Pulmonary artery endothelial cell (primary cell): ENCODE measurements around the gene AMPD2. TPM values are rescaled to one million over a fixed set of nuclear protein-coding genes. Genes with fewer than 3 reads are reported as not detected.

Experiments
- DNase-seq: peaks from one replicate; pipeline ENCODE4 v3.0.0-alpha.2; 2011; ENCODE audit warnings: low read depth, low spot score
- total RNA-seq: library from RNA; depleted of rRNA; stranded (reverse); fragments of >200 nt; gene quantifications from 2 replicates; pipeline ENCODE4 v1.2.3, GENCODE V29; 2014

AMPD2 gene
- 47.8 and 49.5 TPM in 2 replicates for total RNA-seq

DNA sequence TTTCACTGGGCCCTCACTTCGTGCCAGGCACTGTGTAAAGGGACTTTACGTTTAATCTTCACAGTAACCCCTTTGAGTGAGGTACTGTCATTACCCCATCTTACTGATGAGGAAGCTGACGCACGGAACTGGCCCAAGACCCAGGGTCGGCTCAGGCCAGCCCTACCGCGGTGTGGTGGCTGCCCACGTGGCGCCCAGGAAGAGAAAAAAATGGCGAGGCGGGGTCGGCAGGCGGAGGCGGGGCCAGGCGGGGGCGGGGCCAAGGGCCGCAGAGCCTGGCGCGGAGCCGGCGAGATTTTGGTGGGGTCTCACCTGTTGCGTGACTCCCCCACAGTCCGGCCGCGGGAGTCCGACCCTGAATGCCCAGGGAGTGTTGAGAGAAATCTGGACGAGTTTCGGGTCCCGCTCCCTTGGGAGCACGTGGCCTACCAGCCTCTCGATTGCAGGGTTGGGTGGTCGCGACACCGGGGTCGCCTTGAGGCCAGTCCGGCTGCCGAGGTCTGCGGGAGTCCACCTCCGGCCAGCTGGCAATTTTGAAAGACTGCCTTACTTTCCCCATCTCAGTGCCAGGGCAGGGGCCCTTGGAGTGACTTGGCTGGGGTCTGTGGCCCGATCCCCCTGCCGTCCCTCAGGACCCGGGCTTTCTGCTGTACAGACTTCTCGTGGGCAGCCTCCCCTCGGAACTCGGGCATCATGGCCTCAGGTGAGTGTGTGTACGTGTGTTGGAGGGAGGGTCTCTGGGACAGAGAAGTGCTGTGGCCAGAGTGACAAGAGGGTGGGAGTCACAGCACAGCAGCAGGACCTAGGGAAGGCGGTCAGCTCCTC lies at the start of gene AMPD2, which contains the start of gene GNAT2:
AMPD2 (plus strand) TSS at position 262 of the 825 bp plus-strand sequence. CDS start 1,339 bp downstream, outside the sequence.
GNAT2 (minus strand) TSS at position 41 of the 825 bp plus-strand sequence. CDS start 6,746 bp downstream, outside the sequence.
- no peak for DNase-seq

DNA sequence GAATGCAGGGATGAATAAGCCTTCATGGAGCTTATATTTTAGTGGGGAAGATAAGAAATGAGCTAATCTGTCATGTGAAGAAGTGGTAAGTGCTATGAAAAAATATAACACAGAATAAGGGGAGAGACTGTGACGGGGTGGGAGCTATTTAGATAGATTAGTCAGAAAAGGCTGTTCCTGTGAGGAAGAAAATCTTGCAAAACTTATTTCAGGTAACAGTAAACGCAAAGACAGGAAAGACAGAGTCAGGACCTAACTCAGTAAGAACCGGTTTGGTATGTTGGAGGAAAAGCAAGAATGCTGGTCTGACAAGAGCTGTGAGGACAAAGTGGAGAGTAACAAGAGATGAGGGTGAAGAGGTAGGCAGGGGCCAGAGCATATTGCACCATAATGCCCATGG lies 49.2 kb upstream of the AMPD2 start:
- DNase-seq, result no peak

GRCh38 chr1:109573785-109574184 lies 45.9 kb upstream of the AMPD2 start:
- no peak for DNase-seq

DNA sequence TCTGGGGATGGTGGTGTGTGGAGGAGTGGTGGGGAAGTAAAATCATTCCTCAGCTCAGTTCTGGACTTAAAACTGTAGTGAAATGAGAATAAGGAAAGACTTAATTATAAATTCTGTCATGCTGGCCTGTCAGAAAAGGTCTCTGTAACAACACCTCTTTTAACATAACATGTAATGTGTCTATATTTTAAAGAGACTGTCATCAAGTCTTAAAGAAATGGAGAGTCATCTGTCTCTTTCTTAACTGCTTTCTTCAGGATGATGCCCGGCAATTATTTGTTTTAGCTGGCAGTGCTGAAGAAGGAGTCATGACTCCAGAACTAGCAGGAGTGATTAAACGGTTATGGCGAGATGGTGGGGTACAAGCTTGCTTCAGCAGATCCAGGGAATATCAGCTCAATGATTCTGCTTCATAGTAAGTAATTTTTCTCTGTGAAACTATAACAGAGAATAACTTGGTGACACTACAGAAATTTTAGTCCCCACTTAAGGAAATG lies 40.6 kb upstream of the AMPD2 start:
- no peak for DNase-seq

DNA sequence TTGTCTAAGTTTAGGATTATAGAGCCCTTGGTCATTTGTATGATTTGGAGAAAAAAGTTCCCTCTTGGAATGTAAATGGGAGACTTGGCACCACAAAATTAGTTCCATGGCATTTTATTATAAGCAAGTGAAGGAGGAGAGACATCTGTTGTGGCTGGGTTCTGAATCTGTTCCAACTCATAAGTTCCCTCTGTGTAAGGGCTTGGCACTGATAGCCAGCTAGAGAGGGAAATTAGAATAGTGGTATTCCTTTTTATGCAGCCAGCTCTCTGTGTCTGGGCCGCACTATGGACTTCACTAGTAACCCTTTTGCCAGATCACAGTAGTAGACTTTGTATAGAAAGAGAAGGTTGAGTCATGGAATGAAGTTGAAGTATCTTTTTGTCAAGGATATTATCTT lies 40.1 kb upstream of the AMPD2 start:
- no peak for DNase-seq

- DNase-seq, result no peak
These were observed 37.6 kb upstream of the AMPD2 start for GRCh38 chr1:109582021-109582420.

DNA sequence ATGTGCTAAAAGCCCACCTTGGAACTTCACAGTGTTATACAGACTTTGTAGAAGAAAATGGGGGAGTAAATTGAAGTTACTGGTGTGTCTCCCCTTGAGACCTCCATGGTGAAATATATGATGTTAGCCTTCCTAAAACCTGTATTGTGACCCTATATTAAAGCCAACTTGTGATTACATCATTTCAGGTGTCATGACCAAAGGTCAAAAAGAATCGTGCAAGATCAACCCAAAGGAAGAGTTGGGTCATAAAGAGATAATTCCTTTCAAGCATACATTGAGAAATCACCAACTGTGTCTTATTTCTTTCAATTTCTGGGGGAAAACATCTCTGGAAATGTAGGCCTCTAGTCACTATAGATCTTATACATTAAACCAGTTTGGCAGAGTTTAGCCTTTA lies 34.9 kb upstream of the AMPD2 start:
- no peak for DNase-seq

DNA sequence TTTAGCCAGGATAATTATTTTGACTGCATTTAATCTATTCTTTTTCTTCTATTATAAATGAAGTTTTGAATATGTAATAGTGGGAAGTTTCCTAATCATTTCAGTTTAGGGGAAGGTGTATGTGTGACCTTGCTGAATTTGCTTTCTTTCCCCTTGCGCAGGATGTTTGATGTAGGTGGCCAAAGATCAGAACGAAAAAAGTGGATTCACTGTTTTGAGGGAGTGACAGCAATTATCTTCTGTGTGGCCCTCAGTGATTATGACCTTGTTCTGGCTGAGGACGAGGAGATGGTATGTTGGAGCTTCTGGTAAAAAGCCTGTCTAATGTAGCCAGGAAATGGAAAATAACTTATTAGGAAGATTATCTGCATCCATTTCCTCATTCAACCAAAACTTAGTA lies 33.6 kb upstream of the AMPD2 start:
- no peak for DNase-seq

DNA sequence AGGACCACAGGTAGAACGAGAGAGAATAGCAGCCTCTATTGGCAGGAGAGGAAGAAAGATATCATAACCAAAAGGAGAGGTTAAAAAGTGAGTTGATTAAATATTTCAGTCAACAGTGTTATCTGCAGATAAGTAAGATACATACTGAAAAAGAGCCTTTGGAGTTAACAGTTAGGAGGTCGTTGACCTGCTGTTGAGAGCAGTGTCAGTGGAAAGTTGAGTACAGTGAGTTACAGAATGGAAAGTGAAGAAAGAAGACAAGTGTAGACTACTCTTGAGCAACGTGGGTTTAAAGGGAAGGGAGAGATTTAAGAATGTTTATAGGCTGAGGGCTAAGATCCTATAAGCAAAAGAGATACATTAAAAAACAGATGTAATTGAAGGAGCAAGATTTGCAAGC lies 30.5 kb upstream of the AMPD2 start:
- DNase-seq, result no peak

DNA sequence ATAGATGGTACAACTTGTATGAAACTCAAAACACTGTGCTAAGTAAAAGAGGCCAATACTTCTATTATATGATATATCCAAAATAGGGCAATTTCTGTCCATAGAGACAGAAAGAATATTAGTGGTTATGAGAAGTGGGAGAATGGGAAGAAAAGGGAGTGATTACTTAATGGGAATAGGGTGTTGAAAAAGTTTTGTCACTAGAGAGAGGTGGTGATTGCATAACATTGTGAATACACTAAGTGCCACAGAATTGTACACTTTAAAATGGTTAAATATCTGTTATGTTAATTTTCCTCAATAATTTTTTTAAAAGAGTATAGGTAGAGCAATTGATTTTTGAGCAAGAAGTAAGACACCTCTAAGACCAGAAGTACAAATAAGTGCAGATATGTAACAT lies 30.0 kb upstream of the AMPD2 start:
- DNase-seq, result no peak

- no peak for DNase-seq
These were observed 26.7 kb upstream of the AMPD2 start for GRCh38 chr1:109592916-109593315.

DNA sequence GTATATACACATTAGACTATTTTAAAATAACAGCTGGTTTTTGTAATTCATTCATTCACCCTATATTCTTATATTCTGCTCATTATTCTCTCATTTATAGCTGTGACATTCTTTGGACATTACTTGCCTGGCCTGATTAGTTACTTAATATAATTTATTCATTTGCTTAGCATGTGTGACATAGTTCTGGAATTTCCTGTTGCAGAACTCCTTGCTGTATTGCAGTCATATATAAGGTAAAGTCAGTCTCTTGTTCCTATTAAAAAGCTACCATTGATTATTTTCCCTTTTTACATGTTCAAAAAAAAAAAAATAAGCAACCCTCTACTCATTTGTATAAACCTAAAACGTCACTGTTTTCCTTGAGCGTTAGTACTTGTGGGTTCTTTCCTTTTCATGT lies 24.1 kb upstream of the AMPD2 start:
- no peak for DNase-seq

- no peak for DNase-seq
These were observed 21.5 kb upstream of the AMPD2 start for GRCh38 chr1:109598156-109598555.

DNA sequence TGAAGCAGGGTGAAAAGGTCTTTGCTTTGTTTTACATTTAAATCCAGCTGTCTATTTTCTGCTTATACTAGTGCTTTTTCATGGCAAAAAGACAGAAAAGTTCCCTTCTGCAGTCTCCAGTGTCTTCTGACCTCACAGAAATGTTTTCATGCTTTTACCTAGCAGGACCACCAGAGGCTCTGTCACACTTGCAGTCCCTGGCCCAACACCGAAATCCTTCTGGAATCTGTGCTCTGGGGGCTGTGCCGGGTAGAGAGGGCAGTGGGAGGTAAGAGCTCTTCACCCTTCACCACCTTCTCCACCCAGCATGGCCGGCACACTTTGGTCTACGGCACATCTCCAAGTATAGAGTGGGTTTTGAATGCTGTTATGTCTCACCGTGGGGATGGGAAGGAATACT lies 21.0 kb upstream of the AMPD2 start:
- no peak for DNase-seq

DNA sequence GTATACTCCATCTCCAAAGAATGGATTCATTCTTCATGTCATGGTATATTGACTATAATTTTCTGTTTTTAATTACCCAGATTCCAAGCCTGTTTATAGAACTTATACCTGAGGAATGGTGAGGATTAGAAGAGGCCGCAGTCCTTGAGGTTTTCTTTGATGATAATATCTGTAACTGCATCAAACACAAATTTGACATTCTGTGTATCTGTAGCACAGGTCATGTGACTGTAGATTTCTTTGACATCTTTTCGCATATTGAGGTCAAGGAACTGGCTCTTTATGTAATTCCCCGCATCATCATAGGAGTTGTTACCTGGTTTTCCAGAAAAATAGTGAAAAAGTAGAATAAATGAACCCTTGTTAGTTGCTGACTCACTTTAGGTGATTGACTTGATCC lies 16.4 kb upstream of the AMPD2 start:
- DNase-seq, result no peak

- no peak for DNase-seq
These were observed 14.3 kb upstream of the AMPD2 start for GRCh38 chr1:109605381-109605780.

DNA sequence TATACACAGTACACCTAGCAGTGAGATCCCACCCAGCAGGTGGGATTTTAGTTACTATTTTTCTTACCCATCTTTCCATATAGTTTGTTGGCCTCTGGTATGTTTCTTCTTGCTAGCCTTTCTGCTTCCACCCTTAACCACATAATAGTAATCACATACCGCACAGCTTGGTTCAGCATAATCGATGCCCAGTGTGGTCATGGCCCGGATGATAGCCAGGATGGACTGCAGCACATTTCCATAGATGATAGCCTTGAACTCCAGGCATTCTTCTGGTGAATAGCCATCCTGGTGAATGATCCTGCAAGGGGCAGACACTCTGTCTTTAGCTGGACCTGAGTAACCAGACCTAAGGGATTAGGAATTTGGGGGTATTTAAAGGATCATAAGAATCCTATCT lies 9.8 kb upstream of the AMPD2 start:
- DNase-seq, result no peak

- DNase-seq, result no peak
These were observed 8.9 kb upstream of the AMPD2 start for GRCh38 chr1:109610609-109611307.

GRCh38 chr1:109611308-109611990 lies 8.2 kb upstream of the AMPD2 start:
- no peak for DNase-seq

- no peak for DNase-seq
These were observed 6.1 kb upstream of the AMPD2 start for GRCh38 chr1:109613361-109614147.

GRCh38 chr1:109615879-109616278 lies 3.8 kb upstream of the AMPD2 start:
- peak; percentile 62 for DNase-seq
